ENCODE measurements around the gene CADM1.
A peak's percentile ranks its signal among the peaks of the same experiment; 100 is the strongest.

CADM1 gene

DNA sequence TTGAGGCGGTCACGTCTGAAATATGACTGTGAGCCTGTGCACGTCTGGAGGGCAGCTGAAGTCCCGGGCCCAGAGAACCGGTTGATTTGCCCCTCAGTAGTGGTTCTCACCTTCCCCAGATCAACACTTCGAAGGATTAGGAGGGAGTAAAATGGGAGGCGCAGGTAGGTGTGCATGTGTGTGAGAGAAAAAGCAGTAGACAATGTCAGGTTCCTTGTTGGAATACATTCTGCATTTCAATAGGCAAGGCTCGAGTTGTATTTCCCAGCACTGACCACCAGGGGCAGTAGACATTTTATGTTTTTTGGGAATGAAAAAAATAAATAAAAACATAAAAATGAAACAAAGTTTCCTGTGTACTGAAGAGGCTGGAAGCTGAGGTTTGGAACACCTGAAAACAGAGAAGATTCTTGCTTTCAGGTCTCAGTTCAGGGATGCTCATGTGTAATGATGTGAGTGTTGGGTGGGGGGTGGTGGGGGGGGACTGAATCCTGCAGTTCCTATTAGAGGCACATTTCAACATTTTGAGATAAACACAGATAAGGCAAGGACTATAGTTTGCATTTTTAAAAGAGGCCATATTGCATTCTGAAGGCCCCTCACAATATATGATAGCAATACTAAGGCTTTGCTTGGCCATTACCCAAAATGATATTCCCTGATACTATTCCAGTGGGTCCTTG is 333.9 kb downstream of the CADM1 start:
- peak; percentile 10 for DNase-seq

- DNase-seq, result no peak
Observed at GRCh38 chr11:115169251-115169650, 335.0 kb downstream of the CADM1 start.

DNA sequence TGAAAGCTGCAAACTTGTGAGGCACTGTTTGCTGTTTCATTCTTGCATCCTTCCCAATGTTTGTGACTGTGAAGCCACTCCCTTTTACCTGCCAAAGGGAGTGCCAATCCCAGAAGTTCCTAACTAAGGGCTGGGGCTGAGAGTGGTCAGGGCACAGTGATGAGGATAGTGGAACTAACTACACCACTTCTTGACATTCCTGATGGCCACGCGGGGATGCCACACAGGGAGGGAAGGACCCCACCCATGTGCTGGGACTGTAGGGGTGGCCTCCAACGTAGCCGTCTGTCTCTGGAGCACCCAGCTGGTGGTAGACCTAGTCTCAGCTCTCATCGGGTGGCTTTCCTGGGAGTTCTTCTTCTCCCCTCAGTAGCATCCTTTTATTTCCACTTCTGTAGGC is 335.5 kb downstream of the CADM1 start:
- no peak for DNase-seq

DNA sequence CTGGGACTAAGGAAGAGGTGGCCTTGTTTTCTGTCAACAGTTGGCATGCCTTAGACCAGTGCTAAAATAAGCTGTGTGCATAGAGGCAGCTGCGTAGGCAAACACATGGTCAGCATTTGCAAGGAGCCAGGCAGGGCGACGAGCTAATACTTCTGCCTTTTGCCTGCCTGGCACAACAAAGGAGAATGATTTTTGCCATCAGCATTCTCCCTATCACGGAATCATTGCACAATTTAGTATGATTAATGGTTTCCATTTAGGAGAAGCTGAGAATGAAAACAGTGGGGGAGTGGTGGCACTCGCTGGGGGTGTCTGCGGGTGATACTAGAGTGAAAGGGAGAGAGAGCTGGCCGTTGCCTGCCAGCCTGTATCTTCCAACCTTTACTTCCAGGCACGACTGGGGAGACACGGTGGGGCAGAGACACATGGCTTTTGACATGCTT is 336.0 kb downstream of the CADM1 start:
- no peak for DNase-seq

DNA sequence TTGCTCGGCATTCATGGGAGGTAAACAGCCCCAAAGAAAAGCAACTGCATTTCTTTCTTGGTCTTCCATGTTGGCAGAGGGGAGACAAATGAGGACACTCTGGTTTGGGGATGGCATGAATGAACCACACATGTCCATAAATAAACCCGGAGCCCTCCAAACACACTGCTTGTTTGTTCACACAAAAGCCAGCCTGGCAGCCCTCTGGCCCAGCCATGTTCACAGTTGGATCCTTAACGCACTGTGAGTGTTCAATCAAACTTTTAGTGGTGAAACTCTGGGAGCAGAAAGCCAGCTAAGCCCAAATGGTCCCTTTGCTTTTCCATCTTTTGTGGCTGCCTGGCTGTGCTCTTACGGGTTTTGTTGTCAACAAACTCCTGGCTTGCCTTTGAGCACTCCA is 336.8 kb downstream of the CADM1 start:
- no peak for DNase-seq

GRCh38 chr11:115166820-115167219 is 337.4 kb downstream of the CADM1 start:
- no peak for DNase-seq

DNA sequence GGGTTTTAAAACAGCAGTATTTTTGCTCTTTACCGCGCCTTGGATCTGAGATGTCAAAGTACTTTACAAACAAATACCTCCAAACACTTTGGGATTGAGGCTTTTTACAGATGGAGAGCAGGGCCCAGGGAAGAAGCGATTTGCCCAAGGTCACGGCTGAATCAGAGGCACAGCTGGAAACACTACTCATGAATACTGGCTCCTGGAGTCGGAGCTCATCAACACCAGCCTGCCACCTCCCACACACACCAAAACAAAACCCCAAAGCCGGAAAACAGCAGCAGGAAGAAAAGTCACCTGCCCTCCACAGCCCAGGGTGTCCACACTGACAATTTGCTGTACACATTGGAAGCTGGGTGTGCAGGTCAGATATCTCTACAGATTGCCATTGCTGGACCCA is 339.4 kb downstream of the CADM1 start:
- DNase-seq, result no peak

DNA sequence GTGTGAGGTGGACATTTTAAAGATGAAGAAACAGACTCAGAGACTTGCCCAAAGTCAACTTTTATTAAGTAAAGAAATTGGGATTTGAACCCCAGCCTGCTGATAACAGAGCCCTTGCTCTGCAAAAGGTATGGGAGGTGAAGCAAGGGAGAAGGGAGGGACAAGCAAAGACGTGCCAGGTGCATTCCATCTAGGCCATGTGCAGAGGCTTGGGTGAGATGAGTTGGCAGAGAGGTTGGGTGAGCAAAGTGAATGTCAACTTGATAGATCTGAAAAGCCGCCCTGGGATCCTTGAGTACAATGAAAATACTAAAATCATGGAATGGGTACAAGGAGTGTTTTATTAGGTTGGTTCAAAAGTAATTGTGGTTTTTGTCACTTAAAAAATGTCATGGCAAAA is 341.3 kb downstream of the CADM1 start:
- DNase-seq, result no peak

DNA sequence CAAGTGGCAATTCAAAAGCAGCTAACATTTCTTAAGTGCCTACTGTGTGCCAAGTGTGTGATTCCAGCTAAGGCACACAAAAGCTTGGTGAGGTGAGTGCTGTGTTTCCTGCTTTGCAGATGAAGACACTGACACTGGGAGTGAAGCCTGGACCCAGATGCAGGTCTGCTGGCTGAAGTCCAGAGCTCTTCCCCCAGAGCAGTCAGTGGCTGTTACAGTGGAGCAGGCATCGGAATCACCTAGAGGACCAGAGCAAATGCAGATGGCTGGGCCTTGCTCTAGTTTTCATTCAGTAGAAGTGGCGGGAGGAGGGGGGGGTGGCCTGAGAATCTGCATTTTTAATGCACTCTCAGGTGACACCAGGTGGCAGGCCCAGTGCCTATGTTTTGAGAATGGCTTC is 342.3 kb downstream of the CADM1 start:
- DNase-seq, result no peak

GRCh38 chr11:115159207-115159606 is 345.0 kb downstream of the CADM1 start:
- no peak for DNase-seq

DNA sequence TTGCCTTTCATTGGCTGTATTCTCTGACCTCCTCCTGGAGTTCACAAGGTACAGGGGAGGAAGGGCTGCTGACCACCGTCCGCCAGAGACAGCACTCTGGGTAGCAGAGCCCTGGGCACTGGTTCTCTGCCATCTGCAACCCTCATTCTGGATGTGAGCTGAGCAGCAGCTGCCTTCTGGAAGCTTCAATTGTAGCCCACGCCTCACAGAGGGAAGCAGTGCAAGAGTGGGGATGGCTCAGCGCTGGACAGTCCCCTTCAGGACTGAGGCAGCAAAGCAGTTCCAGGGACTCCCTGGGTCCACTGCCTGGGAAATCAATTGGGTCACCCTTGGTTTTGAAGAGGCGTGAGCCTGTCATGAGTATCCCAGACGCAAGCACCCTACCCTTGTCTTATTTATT is 346.2 kb downstream of the CADM1 start:
- no peak for DNase-seq

- no peak for DNase-seq
Observed at GRCh38 chr11:115157247-115157646, 347.0 kb downstream of the CADM1 start.

DNA sequence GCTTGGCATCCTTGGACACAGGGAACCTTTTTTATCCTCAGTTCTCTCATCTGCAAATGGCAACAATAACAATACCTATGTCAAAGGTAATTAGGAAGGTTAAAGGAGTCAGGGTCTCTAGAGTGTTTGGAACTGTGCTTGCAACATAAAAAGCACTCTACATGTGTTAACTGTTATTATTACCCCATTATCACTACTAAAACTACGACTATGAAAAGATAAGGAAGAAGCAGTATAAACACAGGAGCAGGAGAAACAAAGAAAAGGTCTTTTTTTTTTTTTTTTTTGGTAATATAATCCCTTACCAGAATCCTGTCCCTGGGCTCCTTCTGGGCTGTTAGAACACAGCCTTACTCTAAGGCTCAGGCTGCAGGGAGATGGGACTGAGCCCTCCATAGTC is 348.2 kb downstream of the CADM1 start:
- DNase-seq, result no peak

- no peak for DNase-seq
Observed at GRCh38 chr11:115155320-115155719, 348.9 kb downstream of the CADM1 start.

DNA sequence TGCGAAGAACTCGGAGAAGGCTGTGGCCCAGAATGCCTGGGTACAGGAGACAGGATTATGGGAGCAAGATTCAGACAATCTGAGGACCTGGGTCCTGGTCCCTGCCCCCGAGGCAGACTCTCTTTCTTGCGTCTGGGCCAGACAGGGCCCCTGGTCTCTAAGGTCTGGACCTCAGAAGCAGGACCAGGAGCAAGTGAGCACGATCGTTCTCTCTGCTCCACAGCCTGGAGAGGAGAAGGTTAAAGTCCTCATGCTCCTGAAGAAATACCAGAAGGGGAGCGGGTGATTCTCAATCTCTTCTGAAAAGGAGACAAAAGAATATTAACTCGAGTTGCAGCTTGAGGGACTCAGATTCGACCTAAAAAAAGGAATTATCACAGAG is 349.9 kb downstream of the CADM1 start:
- DNase-seq, result no peak

DNA sequence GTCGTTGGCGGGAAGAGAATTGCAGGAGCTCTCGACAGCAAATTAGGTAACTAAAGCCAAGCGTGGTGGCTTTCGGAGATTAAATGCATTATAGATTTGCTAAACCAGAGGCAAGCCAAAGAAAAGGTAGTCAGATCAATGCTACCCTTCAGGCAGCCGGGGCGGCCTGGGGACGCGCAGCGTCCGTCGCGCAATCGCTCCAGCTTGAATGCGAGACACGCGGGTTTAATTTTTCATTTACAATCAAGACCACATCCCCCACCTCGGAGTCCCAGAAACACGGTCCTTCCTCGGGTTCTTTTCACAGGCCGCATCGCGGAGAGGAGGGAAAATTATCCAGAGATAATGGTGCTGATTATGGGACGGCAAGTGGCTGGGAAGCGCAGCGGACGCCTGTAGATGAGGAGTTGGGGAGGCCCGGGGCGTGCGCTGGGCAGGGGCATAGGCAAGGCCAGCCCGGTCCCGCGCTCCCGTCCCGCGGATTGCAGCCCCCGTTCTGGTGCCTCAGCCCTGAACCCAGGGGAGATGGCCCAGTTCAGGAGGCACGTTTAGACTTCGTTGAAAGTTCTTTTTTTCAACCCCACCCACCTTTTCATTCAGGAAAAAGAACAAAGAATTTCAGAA is 350.4 kb downstream of the CADM1 start:
- no peak for DNase-seq

GRCh38 chr11:115153135-115153534 is 351.1 kb downstream of the CADM1 start:
- DNase-seq, result no peak

- no peak for DNase-seq
Observed at GRCh38 chr11:115151010-115151409, 353.2 kb downstream of the CADM1 start.

DNA sequence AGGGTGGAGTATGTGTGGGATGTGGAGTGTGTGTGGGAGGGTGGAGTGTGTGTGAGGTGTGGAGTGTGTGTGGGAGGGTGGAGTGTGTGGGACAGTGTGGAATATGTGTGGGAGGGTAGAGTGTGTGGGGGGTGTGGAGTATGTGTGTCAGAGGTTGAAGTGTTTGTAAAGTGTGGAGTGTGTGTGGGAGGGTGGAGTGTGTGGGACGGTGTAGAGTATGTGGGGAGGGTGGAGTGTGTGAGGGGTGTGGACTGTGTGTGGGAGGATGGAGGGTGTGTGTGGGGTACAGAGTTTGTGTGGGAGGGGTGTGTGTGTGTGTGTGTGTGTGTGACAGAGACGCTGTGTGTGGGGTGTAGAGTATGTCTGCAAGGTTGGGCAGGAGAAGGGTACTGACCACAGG is 355.5 kb downstream of the CADM1 start:
- DNase-seq, result no peak

GRCh38 chr11:115148101-115148500 is 356.1 kb downstream of the CADM1 start:
- no peak for DNase-seq

DNA sequence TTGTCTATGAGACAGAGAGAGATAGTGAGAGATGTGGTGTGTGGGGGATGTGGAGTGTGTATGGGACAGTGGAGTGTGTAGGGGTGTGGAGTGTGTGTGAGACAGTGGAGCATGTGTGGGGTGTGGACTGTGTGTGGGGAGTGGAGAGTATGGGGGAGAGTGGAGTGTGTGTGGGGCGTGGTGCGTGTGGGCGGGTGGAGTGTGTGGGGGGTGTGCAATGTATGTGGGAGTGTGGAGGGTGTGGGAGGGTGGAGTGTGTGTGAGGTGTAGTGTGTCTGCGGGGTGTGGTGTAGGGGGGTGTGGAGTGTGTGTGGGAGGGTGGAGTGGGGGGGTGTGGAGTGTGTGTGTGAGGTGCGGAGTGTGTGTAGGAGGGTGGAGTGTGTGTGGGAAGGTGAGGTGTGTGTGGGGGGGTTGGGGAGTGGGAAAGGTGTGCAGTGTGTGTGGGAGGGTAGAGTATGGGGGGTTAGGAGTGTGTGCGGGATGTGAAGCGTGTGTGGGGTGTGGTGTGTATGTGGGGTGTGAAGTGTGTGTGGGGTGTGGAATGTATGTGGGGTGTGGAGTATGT is 356.9 kb downstream of the CADM1 start:
- DNase-seq, result no peak

DNA sequence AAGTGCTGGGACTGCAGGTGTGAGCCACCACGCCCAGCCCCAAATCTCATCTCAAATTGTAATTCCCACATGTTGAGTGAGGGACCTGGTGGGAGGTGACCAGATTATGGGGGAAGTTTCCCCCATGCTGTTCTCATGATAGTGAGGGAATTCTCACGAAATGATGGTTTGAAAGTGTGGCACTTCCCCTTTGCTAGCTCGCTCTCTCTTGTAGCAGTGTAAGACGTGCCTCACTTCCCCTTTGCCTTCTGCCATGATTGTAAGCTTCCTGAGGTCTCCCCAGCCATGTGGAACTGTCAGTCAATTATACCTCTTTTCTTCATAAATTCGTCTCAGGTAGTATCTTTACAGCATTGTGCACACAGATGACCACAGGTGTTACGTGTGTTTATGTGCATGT is 357.8 kb downstream of the CADM1 start:
- DNase-seq, result no peak

DNA sequence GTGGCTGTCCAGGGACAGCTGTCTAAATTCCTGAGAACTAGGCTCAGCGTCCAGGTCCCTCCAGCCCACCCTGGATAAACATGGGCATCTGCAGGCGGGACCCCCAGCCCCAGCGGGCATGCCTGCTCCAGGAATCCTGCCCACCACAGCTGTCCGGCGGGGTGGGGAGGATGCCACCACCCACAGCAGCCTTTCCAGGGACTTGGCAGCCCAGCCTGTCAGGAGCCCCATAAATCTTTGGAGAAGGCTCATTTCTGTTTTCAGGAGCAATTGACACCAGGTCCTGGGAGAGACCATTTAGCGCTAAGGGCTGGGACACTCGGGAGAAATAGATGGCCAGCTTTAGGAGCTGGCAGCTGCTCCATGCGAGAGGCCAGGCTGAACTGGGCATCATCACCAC is 358.9 kb downstream of the CADM1 start:
- no peak for DNase-seq

DNA sequence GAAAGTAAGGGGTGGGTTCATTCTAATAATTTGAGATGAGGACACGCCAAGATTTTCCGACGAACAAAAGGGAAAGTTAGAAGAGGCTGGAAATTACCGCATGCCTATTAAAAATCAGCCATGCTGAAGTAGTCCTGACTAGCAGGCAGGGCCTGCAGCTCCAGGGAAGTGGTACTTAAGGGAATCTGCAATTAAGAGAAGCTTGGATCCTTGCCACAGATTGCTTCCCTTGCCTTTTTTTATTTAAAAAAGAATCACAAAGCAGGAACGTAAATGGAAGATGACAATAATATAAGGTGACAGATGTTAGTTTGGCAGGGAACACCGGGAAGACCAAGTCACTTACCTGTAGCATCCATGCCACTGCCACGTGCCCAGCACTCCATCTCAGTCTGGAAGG is 359.3 kb downstream of the CADM1 start:
- no peak for DNase-seq

DNA sequence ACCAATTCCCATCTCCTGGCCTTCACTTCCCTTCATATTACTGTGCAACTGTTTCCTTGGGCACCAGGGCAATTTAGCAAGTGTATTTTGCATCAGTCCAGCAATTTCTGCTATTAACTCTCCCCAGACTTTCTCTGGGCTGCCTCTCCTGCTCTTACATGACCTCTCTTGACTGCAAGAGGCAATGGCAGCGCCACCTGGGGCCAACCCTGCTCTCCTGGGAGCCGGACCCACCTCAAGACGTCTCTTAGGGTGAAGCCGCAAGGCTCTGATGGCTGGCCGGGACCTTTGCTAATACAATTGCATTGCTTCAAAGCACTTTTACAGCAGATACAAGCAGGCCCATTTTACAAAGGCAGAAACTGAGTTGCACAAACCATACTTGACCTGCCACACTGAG is 360.2 kb downstream of the CADM1 start:
- no peak for DNase-seq

All from stimulated activated CD4-positive, alpha-beta T cell treated with anti-CD3 and anti-CD28 coated beads, Interleukin-1b, Interleukin-23, amount 100 ng/mL, for 48 hours (primary cell).